ENCODE results near the gene MBP.
"Not testable (repeated sequence)": the region's sequence is repeated elsewhere in the genome, so short reads cannot be mapped to it uniquely, and the experiment has no call there.

The MBP gene

GRCh38 chr18:76955524-76956170, 176.9 kb downstream of the MBP start:
- TF ChIP-seq CTCF (IDR thresholded peaks at IDR 0.05; ENCODE audit: extremely low read depth, missing control alignments) = no peak
- DNase-seq (ENCODE audit: low spot score) = no peak

GRCh38 chr18:76953583-76954233, 178.9 kb downstream of the MBP start:
- DNase-seq (ENCODE audit: low spot score) = no peak
- TF ChIP-seq CTCF (IDR thresholded peaks at IDR 0.05; ENCODE audit: extremely low read depth, missing control alignments) = no peak

- TF ChIP-seq CTCF (IDR thresholded peaks at IDR 0.05; ENCODE audit: extremely low read depth, missing control alignments) = no peak
- no peak for DNase-seq (ENCODE audit: low spot score)
These were observed 179.4 kb downstream of the MBP start for GRCh38 chr18:76953156-76953555.

DNA sequence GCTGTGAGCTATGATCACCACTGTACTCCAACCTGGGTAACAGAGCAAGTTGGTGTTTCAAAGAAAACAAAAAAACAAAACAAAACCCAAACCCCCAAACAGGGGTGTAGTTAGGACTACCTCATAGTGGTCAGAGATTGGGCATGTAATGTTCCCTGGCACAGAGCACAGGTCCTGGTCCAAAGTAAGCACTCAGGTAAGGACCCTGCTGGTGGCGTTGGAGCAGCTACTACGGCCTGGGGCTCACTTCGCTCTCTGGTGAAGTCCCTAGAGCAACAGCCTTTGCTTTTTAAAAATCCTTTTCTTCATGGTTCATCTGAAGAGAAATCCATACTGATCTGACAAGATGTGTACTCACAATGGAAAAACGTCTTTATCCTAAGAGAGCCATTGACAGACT, 179.8 kb downstream of the MBP start:
- no peak for DNase-seq (ENCODE audit: low spot score)
- TF ChIP-seq CTCF (IDR thresholded peaks at IDR 0.05; ENCODE audit: extremely low read depth, missing control alignments) = no peak

GRCh38 chr18:76951456-76952247, 180.9 kb downstream of the MBP start:
- no peak for TF ChIP-seq CTCF (IDR thresholded peaks at IDR 0.05; ENCODE audit: extremely low read depth, missing control alignments)
- no peak for DNase-seq (ENCODE audit: low spot score)

GRCh38 chr18:76948345-76948744, 184.2 kb downstream of the MBP start:
- no peak for TF ChIP-seq CTCF (IDR thresholded peaks at IDR 0.05; ENCODE audit: extremely low read depth, missing control alignments)
- DNase-seq (ENCODE audit: low spot score) = no peak

- not testable (repeated sequence) for DNase-seq (ENCODE audit: low spot score)
These were observed 188.2 kb downstream of the MBP start for GRCh38 chr18:76944346-76944745.

Measured in GM20000 (cell line).